Neural crest cell (in vitro differentiated cells): ENCODE data around the gene ACTG1. TPM values are rescaled to one million over a fixed set of nuclear protein-coding genes. Genes with fewer than 3 reads are reported as not detected.

Experiments used
- DNase-seq: peaks from one replicate; pipeline ENCODE4 v3.0.0; 2021; ENCODE audit warnings: low read depth, mixed read lengths, low spot score
- H3K27ac Mint-ChIP-seq: one replicate; pipeline ENCODE4 v1.8.0; 2021; ENCODE audit warnings: mild to moderate bottlenecking, mixed read lengths; ENCODE audit not compliant: unreplicated experiment
- H3K27me3 Mint-ChIP-seq: 2 replicates; pipeline ENCODE4 v1.8.0; 2021; ENCODE audit warnings: low read depth, mild to moderate bottlenecking, mixed read lengths
- H3K36me3 Mint-ChIP-seq: 2 replicates; pipeline ENCODE4 v1.8.0; 2021; ENCODE audit warnings: low read depth, mild to moderate bottlenecking, mixed read lengths
- H3K4me1 Mint-ChIP-seq: 2 replicates; pipeline ENCODE4 v1.8.0; 2021; ENCODE audit warnings: mixed read lengths
- H3K4me3 Mint-ChIP-seq: one replicate; pipeline ENCODE4 v1.8.0; 2021; ENCODE audit warnings: mild to moderate bottlenecking, mixed read lengths
- H3K9me3 Mint-ChIP-seq: 2 replicates; pipeline ENCODE4 v1.8.0; 2021; ENCODE audit warnings: mixed read lengths
- CTCF ChIP-seq: fragments of 200-600 bp; sonication (generic); conservative IDR thresholded peaks from 2 replicates; pipeline ENCODE4 v1.5.0; 2021; ENCODE audit warnings: antibody characterized with exemption, mild to moderate bottlenecking
- total RNA-seq: library from RNA; stranded (reverse); gene quantifications from 2 replicates; pipeline ENCODE4 v1.2.1, GENCODE V29; 2021

The ACTG1 gene
- total RNA-seq, 1 donor from 2014 or later = 4,235 TPM

- no peak for DNase-seq
- H3K9me3 Mint-ChIP-seq = no peaks in the 10 kb centered on the region
- peak overlapping the region; percentile 57 for H3K27ac Mint-ChIP-seq
- no peak for TF ChIP-seq CTCF
- peaks cover 4% of the 10 kb centered on the region for H3K36me3 Mint-ChIP-seq
- H3K4me3 Mint-ChIP-seq = peak overlapping the region; percentile 63
- peaks cover 2% of the 10 kb centered on the region for H3K27me3 Mint-ChIP-seq
- H3K4me1 Mint-ChIP-seq = peaks cover 14% of the 10 kb centered on the region
Observed at GRCh38 chr17:81557276-81558114, 44.9 kb upstream of the ACTG1 start.

GRCh38 chr17:81556863-81557262 lies 44.3 kb upstream of the ACTG1 start:
- Mint-ChIP-seq H3K4me1 (peaks cover 14% of the 10 kb centered on the region), H3K36me3 (peaks cover 2% of the 10 kb centered on the region), H3K4me3 (no peak overlapping the region), H3K9me3 (no peaks in the 10 kb centered on the region), H3K27ac (no peak overlapping the region), H3K27me3 (peaks cover 2% of the 10 kb centered on the region)
- TF ChIP-seq CTCF = no peak
- DNase-seq = no peak

- Mint-ChIP-seq H3K27me3 (peaks cover 5% of the 10 kb centered on the region), H3K27ac (no peak overlapping the region), H3K9me3 (no peaks in the 10 kb centered on the region), H3K36me3 (peaks cover 2% of the 10 kb centered on the region), H3K4me3 (peak overlapping the region; percentile 31), H3K4me1 (peaks cover 18% of the 10 kb centered on the region)
- TF ChIP-seq CTCF = no peak
- no peak for DNase-seq
Observed at GRCh38 chr17:81556175-81556691, 43.6 kb upstream of the ACTG1 start.

- peak overlapping the region; percentile 95 for H3K4me3 Mint-ChIP-seq
- TF ChIP-seq CTCF = no peak
- peaks cover 4% of the 10 kb centered on the region for H3K36me3 Mint-ChIP-seq
- peaks cover 5% of the 10 kb centered on the region for H3K27me3 Mint-ChIP-seq
- no peak for DNase-seq
- H3K4me1 Mint-ChIP-seq = peaks cover 29% of the 10 kb centered on the region
- H3K9me3 Mint-ChIP-seq = no peaks in the 10 kb centered on the region
- H3K27ac Mint-ChIP-seq = no peak overlapping the region
Observed at GRCh38 chr17:81553616-81554181, 41.1 kb upstream of the ACTG1 start.

GRCh38 chr17:81553018-81553615 lies 40.5 kb upstream of the ACTG1 start:
- peak; percentile 40 for DNase-seq
- no peaks in the 10 kb centered on the region for H3K9me3 Mint-ChIP-seq
- H3K4me1 Mint-ChIP-seq = peaks cover 29% of the 10 kb centered on the region
- H3K4me3 Mint-ChIP-seq = peak overlapping the region; percentile 95
- peaks cover 4% of the 10 kb centered on the region for H3K36me3 Mint-ChIP-seq
- H3K27ac Mint-ChIP-seq = peak overlapping the region; percentile 81
- H3K27me3 Mint-ChIP-seq = peaks cover 5% of the 10 kb centered on the region
- TF ChIP-seq CTCF = no peak
